Neural crest cell (in vitro differentiated cells): Measurements from ENCODE around the gene CYTH4. TPM values are rescaled to one million over a fixed set of nuclear protein-coding genes. Genes with fewer than 3 reads are reported as not detected.
A peak's percentile ranks its signal among the peaks of the same experiment; 100 is the strongest.

Source experiments
- DNase-seq: peaks from one replicate; pipeline ENCODE4 v3.0.0; 2021; ENCODE audit warnings: low read depth, mixed read lengths, low spot score
- H3K27ac Mint-ChIP-seq: one replicate; pipeline ENCODE4 v1.8.0; 2021; ENCODE audit warnings: mild to moderate bottlenecking, mixed read lengths; ENCODE audit not compliant: unreplicated experiment
- H3K27me3 Mint-ChIP-seq: 2 replicates; pipeline ENCODE4 v1.8.0; 2021; ENCODE audit warnings: low read depth, mild to moderate bottlenecking, mixed read lengths
- H3K36me3 Mint-ChIP-seq: 2 replicates; pipeline ENCODE4 v1.8.0; 2021; ENCODE audit warnings: low read depth, mild to moderate bottlenecking, mixed read lengths
- H3K4me1 Mint-ChIP-seq: 2 replicates; pipeline ENCODE4 v1.8.0; 2021; ENCODE audit warnings: mixed read lengths
- H3K4me3 Mint-ChIP-seq: one replicate; pipeline ENCODE4 v1.8.0; 2021; ENCODE audit warnings: mild to moderate bottlenecking, mixed read lengths
- H3K9me3 Mint-ChIP-seq: 2 replicates; pipeline ENCODE4 v1.8.0; 2021; ENCODE audit warnings: mixed read lengths
- CTCF ChIP-seq: fragments of 200-600 bp; sonication (generic); conservative IDR thresholded peaks from 2 replicates; pipeline ENCODE4 v1.5.0; 2021; ENCODE audit warnings: antibody characterized with exemption, mild to moderate bottlenecking
- total RNA-seq: library from RNA; stranded (reverse); gene quantifications from 2 replicates; pipeline ENCODE4 v1.2.1, GENCODE V29; 2021

Gene CYTH4
- total RNA-seq, 1 donor from 2014 or later: not detected

- no peak for DNase-seq
- Mint-ChIP-seq H3K27ac (no peak overlapping the region), H3K36me3 (no peaks in the 10 kb centered on the region), H3K4me3 (no peak overlapping the region), H3K9me3 (no peaks in the 10 kb centered on the region), H3K27me3 (peaks cover 95% of the 10 kb centered on the region), H3K4me1 (peaks cover 19% of the 10 kb centered on the region)
- TF ChIP-seq CTCF: no peak
Observed at GRCh38 chr22:37331856-37332536, 49.7 kb downstream of the CYTH4 start.

GRCh38 chr22:37333724-37334460 lies 51.6 kb downstream of the CYTH4 start:
- H3K4me3 Mint-ChIP-seq: no peak overlapping the region
- no peak overlapping the region for H3K27ac Mint-ChIP-seq
- H3K9me3 Mint-ChIP-seq: no peaks in the 10 kb centered on the region
- peaks cover 96% of the 10 kb centered on the region for H3K27me3 Mint-ChIP-seq
- no peak for DNase-seq
- H3K36me3 Mint-ChIP-seq: no peaks in the 10 kb centered on the region
- H3K4me1 Mint-ChIP-seq: peaks cover 19% of the 10 kb centered on the region
- TF ChIP-seq CTCF: no peak

- DNase-seq: no peak
- Mint-ChIP-seq H3K36me3 (no peaks in the 10 kb centered on the region), H3K27ac (no peak overlapping the region), H3K27me3 (peaks cover 96% of the 10 kb centered on the region), H3K4me1 (peaks cover 14% of the 10 kb centered on the region), H3K9me3 (no peaks in the 10 kb centered on the region), H3K4me3 (no peak overlapping the region)
- TF ChIP-seq CTCF: no peak
Observed at GRCh38 chr22:37334461-37334858, 52.2 kb downstream of the CYTH4 start.

- Mint-ChIP-seq H3K4me1 (peaks cover 11% of the 10 kb centered on the region), H3K4me3 (no peak overlapping the region), H3K9me3 (no peaks in the 10 kb centered on the region), H3K36me3 (no peaks in the 10 kb centered on the region), H3K27me3 (peaks cover 96% of the 10 kb centered on the region), H3K27ac (no peak overlapping the region)
- no peak for DNase-seq
- TF ChIP-seq CTCF: peak; percentile 32
Observed at GRCh38 chr22:37334859-37335805, 52.8 kb downstream of the CYTH4 start.

- TF ChIP-seq CTCF: no peak
- Mint-ChIP-seq H3K4me1 (peaks cover 5% of the 10 kb centered on the region), H3K27me3 (peaks cover 96% of the 10 kb centered on the region), H3K36me3 (no peaks in the 10 kb centered on the region), H3K27ac (no peak overlapping the region), H3K4me3 (no peak overlapping the region), H3K9me3 (no peaks in the 10 kb centered on the region)
- DNase-seq: no peak
Observed at GRCh38 chr22:37335806-37336199, 53.5 kb downstream of the CYTH4 start.
